Measurements from ENCODE around the gene RNF19B. TPM values are rescaled to one million over a fixed set of nuclear protein-coding genes. Genes with fewer than 3 reads are reported as not detected.

RNF19B gene
- total and polyA plus RNA-seq, 7 experiments from 2014 or later = 0.58 to 58.1 (median 18.5) TPM

GRCh38 chr1:32903991-32904785, 60.4 kb downstream of the RNF19B start:
- peaks cover 26 to 61% (median 30%) of the 10 kb centered on the region in 5 donors for H3K27me3 Mint-ChIP-seq
- H3K36me3 ChIP-seq (ENCODE audit: control insufficient read depth in 2 of 3, insufficient read depth in 3 of 3, low read length in 3 of 3) = no peaks in the 10 kb centered on the region
- no peak for ATAC-seq
- POLR2A ChIA-PET = no interaction called here
- H3K4me1 ChIP-seq (ENCODE audit: control insufficient read depth in 2 of 2, insufficient read depth in 2 of 2, low read length in 2 of 2) = peaks cover 0 to 5% of the 10 kb centered on the region in 2 donors
- no peak overlapping the region for H3K4me3 Mint-ChIP-seq
- no peak overlapping the region for H3K27ac Mint-ChIP-seq
- no peaks in the 10 kb centered on the region for H3K9me3 ChIP-seq (ENCODE audit: control insufficient read depth in 2 of 3, low read length in 3 of 3)
- no peaks in the 10 kb centered on the region for H3K9me3 Mint-ChIP-seq
- H3K27ac ChIP-seq (ENCODE audit: low read depth, low read length) = no peak overlapping the region
- CTCF ChIA-PET = interaction anchor here (0.5 kb wide), 1 partner anchor 12 kb away, joined by 3 read pairs; no protein-coding TSS in a partner anchor
- intact Hi-C loops (cut with micrococcal nuclease) = no loop called here
- no peaks in the 10 kb centered on the region for H3K36me3 Mint-ChIP-seq
- no peak overlapping the region for H3K4me3 ChIP-seq (ENCODE audit: low read length)
- DNase-seq = no peak
- peaks cover 0 to 11% (median 8%) of the 10 kb centered on the region in 7 donors for H3K4me1 Mint-ChIP-seq
- peaks cover 0 to 11% of the 10 kb centered on the region in 2 donors for H3K27me3 ChIP-seq (ENCODE audit: control insufficient read depth in 2 of 2, insufficient read depth in 2 of 2, low read length in 2 of 2)

- Mint-ChIP-seq H3K36me3 (no peaks in the 10 kb centered on the region), H3K4me3 (peak overlapping the region in 8 of 10 donors; percentile 8 to 83 (median 70)), H3K9me3 (no peaks in the 10 kb centered on the region), H3K27ac (no peak overlapping the region), H3K4me1 (peaks cover 0 to 11% (median 8%) of the 10 kb centered on the region in 7 donors), H3K27me3 (peaks cover 38 to 65% (median 40%) of the 10 kb centered on the region in 5 donors)
- H3K27ac ChIP-seq (ENCODE audit: low read depth, low read length) = no peak overlapping the region
- no peak for ATAC-seq
- peaks cover 0 to 11% of the 10 kb centered on the region in 2 donors for H3K27me3 ChIP-seq (ENCODE audit: control insufficient read depth in 2 of 2, insufficient read depth in 2 of 2, low read length in 2 of 2)
- no peaks in the 10 kb centered on the region for H3K9me3 ChIP-seq (ENCODE audit: control insufficient read depth in 2 of 3, low read length in 3 of 3)
- H3K36me3 ChIP-seq (ENCODE audit: control insufficient read depth in 2 of 3, insufficient read depth in 3 of 3, low read length in 3 of 3) = no peaks in the 10 kb centered on the region
- H3K4me3 ChIP-seq (ENCODE audit: low read length) = no peak overlapping the region
- H3K4me1 ChIP-seq (ENCODE audit: control insufficient read depth in 2 of 2, insufficient read depth in 2 of 2, low read length in 2 of 2) = peaks cover 0 to 5% of the 10 kb centered on the region in 2 donors
- DNase-seq = no peak
- CTCF ChIA-PET = interaction anchor here (0.7 kb wide), 1 partner anchor 692 kb away, joined by 3 read pairs; no protein-coding TSS in a partner anchor
- POLR2A ChIA-PET = no interaction called here
- intact Hi-C loops (cut with micrococcal nuclease) = no loop called here
Observed at GRCh38 chr1:32902535-32902920, 62.1 kb downstream of the RNF19B start.

GRCh38 chr1:32901823-32902534, 62.6 kb downstream of the RNF19B start:
- ChIA-PET CTCF (no interaction called here), POLR2A (no interaction called here)
- no peak for DNase-seq
- H3K4me1 Mint-ChIP-seq = peaks cover 0 to 11% (median 8%) of the 10 kb centered on the region in 7 donors
- no peak overlapping the region for H3K27ac Mint-ChIP-seq
- Histone ChIP-seq H3K4me1 (ENCODE audit: control insufficient read depth in 2 of 2, insufficient read depth in 2 of 2, low read length in 2 of 2) (peaks cover 0 to 5% of the 10 kb centered on the region in 2 donors), H3K27me3 (ENCODE audit: control insufficient read depth in 2 of 2, insufficient read depth in 2 of 2, low read length in 2 of 2) (peaks cover 0 to 11% of the 10 kb centered on the region in 2 donors), H3K9me3 (ENCODE audit: control insufficient read depth in 2 of 3, low read length in 3 of 3) (no peaks in the 10 kb centered on the region), H3K36me3 (ENCODE audit: control insufficient read depth in 2 of 3, insufficient read depth in 3 of 3, low read length in 3 of 3) (no peaks in the 10 kb centered on the region), H3K4me3 (ENCODE audit: low read length) (no peak overlapping the region), H3K27ac (ENCODE audit: low read depth, low read length) (no peak overlapping the region)
- H3K4me3 Mint-ChIP-seq = peak overlapping the region; percentile 45 to 83 (median 76)
- intact Hi-C loops (cut with micrococcal nuclease) = no loop called here
- ATAC-seq = no peak
- H3K36me3 Mint-ChIP-seq = no peaks in the 10 kb centered on the region
- H3K27me3 Mint-ChIP-seq = peaks cover 40 to 65% (median 45%) of the 10 kb centered on the region in 5 donors
- no peaks in the 10 kb centered on the region for H3K9me3 Mint-ChIP-seq

GRCh38 chr1:32900956-32901822, 63.4 kb downstream of the RNF19B start, which contains the start of gene TMEM54:
TMEM54 (minus strand) TSS chr1:32901389; CDS start chr1:32901238, 151 bp downstream.
- ChIA-PET POLR2A (no interaction called here), CTCF (no interaction called here)
- peaks cover 0 to 11% (median 8%) of the 10 kb centered on the region in 7 donors for H3K4me1 Mint-ChIP-seq
- ATAC-seq = peak; percentile 52
- intact Hi-C loops (cut with micrococcal nuclease) = no loop called here
- H3K36me3 Mint-ChIP-seq = no peaks in the 10 kb centered on the region
- peak within 1 kb of the TSS; percentile 45 to 83 (median 76) for H3K4me3 Mint-ChIP-seq
- Histone ChIP-seq H3K9me3 (ENCODE audit: control insufficient read depth in 2 of 3, low read length in 3 of 3) (no peaks in the 10 kb centered on the region), H3K36me3 (ENCODE audit: control insufficient read depth in 2 of 3, insufficient read depth in 3 of 3, low read length in 3 of 3) (no peaks in the 10 kb centered on the region), H3K4me3 (ENCODE audit: low read length) (peak within 1 kb of the TSS; percentile 30), H3K27ac (ENCODE audit: low read depth, low read length) (no peak within 1 kb of the TSS), H3K27me3 (ENCODE audit: control insufficient read depth in 2 of 2, insufficient read depth in 2 of 2, low read length in 2 of 2) (peaks cover 0 to 11% of the 10 kb centered on the region in 2 donors), H3K4me1 (ENCODE audit: control insufficient read depth in 2 of 2, insufficient read depth in 2 of 2, low read length in 2 of 2) (peaks cover 0 to 5% of the 10 kb centered on the region in 2 donors)
- H3K27me3 Mint-ChIP-seq = peaks cover 46 to 71% (median 48%) of the 10 kb centered on the region in 5 donors
- no peak within 1 kb of the TSS for H3K27ac Mint-ChIP-seq
- peaks cover 0 to 1% (median 0%) of the 10 kb centered on the region in 11 donors for H3K9me3 Mint-ChIP-seq
- DNase-seq = peak in 1 of 9 donors; percentile 45

- Histone ChIP-seq H3K4me3 (ENCODE audit: low read length) (peak overlapping the region; percentile 30), H3K36me3 (ENCODE audit: control insufficient read depth in 2 of 3, insufficient read depth in 3 of 3, low read length in 3 of 3) (no peaks in the 10 kb centered on the region), H3K9me3 (ENCODE audit: control insufficient read depth in 2 of 3, low read length in 3 of 3) (no peaks in the 10 kb centered on the region), H3K4me1 (ENCODE audit: control insufficient read depth in 2 of 2, insufficient read depth in 2 of 2, low read length in 2 of 2) (peaks cover 0 to 5% of the 10 kb centered on the region in 2 donors), H3K27me3 (ENCODE audit: control insufficient read depth in 2 of 2, insufficient read depth in 2 of 2, low read length in 2 of 2) (peaks cover 0 to 11% of the 10 kb centered on the region in 2 donors), H3K27ac (ENCODE audit: low read depth, low read length) (no peak overlapping the region)
- ChIA-PET POLR2A (no interaction called here), CTCF (no interaction called here)
- intact Hi-C loops (cut with micrococcal nuclease) = no loop called here
- Mint-ChIP-seq H3K27ac (no peak overlapping the region), H3K4me1 (peaks cover 0 to 11% (median 8%) of the 10 kb centered on the region in 7 donors), H3K27me3 (peaks cover 50 to 72% (median 52%) of the 10 kb centered on the region in 5 donors), H3K4me3 (peak overlapping the region; percentile 36 to 77 (median 66)), H3K36me3 (no peaks in the 10 kb centered on the region), H3K9me3 (peaks cover 0 to 1% (median 0%) of the 10 kb centered on the region in 11 donors)
- ATAC-seq (no peak), DNase-seq (no peak)
Observed at GRCh38 chr1:32900371-32900955, 64.1 kb downstream of the RNF19B start.

All from naive thymus-derived CD4-positive, alpha-beta T cell (primary cell).